Neural cell (in vitro differentiated cells): ENCODE results near the gene COL3A1.

ENCODE experiments used
- CTCF ChIP-seq: fragments of 450-650 bp; IDR thresholded peaks from 2 replicates; pipeline ENCODE4 v1.5.1; 2014; ENCODE audit warnings: antibody characterized with exemption, mild to moderate bottlenecking, moderate library complexity; ENCODE audit not compliant: poor library complexity, severe bottlenecking
- EP300 ChIP-seq: fragments of 450-650 bp; conservative IDR thresholded peaks from 2 replicates; pipeline ENCODE4 v1.6.1; 2014; ENCODE audit warnings: antibody characterized with exemption, mild to moderate bottlenecking, moderate library complexity; ENCODE audit not compliant: poor library complexity, severe bottlenecking
- POLR2AphosphoS5 ChIP-seq: IDR thresholded peaks from 2 replicates; pipeline ENCODE4 v1.6.1; 2012
- RAD21 ChIP-seq: fragments of 450-650 bp; conservative IDR thresholded peaks from 2 replicates; pipeline ENCODE4 v1.6.1; 2014; ENCODE audit warnings: antibody characterized with exemption, mild to moderate bottlenecking, moderate library complexity
- TAF1 ChIP-seq: IDR thresholded peaks from 2 replicates; pipeline ENCODE4 v1.6.1; 2012; ENCODE audit warnings: low read depth

GRCh38 chr2:188966728-188967440 lies 7.3 kb upstream of the COL3A1 start:
- no peak for TF ChIP-seq POLR2AphosphoS5
- no peak for TF ChIP-seq CTCF
- no peak for TF ChIP-seq TAF1
- TF ChIP-seq EP300: no peak
- TF ChIP-seq RAD21: no peak
